HG02642 (cell line): Measurements from ENCODE around the gene CDC42EP5.

Experiments
- ATAC-seq: cut with Tn5 transposase; IDR thresholded peaks from one replicate; pipeline ENCODE4 v1.9.1; 2021; ENCODE audit warnings: mild to moderate bottlenecking; ENCODE audit not compliant: unreplicated experiment, poor library complexity

Gene CDC42EP5

GRCh38 chr19:54429545-54430227 lies 43.4 kb downstream of the CDC42EP5 start:
- ATAC-seq = no peak

GRCh38 chr19:54429176-54429495 lies 44.0 kb downstream of the CDC42EP5 start:
- ATAC-seq = no peak

DNA sequence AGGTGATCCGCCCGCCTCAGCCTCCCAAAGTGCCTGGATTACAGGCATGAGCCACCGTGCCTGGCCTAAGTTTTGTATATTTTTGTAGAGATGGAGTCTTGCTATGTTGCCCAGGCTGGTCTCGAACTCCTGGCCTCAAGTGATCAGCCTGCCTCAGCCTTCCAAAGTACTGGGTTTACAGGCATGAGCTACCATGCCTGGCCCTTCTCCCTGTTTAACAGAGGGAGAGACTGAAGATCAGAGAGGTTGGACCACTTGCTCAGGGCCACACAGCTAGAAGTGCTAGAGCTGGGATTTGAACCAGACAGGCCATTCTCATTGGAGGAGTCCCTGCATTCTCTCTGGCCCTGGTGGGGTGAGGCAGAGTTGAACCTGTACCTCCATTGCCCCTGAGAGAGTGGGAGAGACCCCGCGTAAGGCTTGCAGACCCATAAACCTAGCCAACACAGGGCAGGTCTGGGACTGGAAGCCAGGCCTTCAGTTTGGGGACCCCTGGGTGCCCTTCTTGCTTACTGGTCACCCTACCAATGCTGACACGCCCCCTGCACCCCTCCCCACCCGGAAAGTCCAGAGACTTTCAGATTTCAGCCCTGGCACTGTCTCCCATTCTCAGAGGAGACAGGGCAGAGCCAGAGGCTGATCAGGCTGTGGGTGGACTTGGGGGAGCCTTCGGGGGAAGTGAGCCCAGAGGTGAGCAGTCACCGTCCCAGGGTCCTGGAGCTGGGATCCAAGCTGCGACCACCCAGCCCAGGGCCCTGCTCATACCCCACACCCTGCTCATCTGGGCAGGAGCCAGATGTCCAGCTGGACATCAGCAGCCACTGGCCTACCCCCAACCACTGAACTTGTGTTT lies 44.5 kb downstream of the CDC42EP5 start:
- no peak for ATAC-seq

GRCh38 chr19:54427586-54427985 lies 45.5 kb downstream of the CDC42EP5 start:
- ATAC-seq = no peak

- ATAC-seq = no peak
These were observed 46.7 kb downstream of the CDC42EP5 start for GRCh38 chr19:54426291-54426931.

GRCh38 chr19:54425382-54425723 lies 47.7 kb downstream of the CDC42EP5 start:
- no peak for ATAC-seq

GRCh38 chr19:54424660-54425381 lies 48.3 kb downstream of the CDC42EP5 start:
- no peak for ATAC-seq

DNA sequence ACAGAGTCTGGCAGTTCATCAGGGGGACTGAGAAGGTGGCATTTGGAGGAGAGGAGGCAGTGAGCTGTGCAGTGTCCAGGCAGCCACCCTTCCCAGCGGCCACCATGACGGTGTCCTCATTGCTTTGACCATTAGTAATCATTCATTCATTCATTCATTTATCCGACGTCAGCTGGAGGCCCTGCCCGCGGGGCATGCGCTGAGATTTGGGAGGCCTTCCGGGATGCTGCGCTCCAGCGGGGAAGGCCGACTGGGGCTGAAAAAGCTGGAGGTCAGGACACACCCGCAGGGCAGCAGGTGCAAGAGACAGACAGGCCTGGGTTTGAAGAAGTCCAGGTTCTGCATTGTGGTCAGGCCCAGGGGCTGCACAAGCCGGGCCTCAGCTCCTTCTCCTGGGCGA lies 48.9 kb downstream of the CDC42EP5 start:
- no peak for ATAC-seq

GRCh38 chr19:54422136-54422535 lies 51.0 kb downstream of the CDC42EP5 start:
- ATAC-seq = no peak

DNA sequence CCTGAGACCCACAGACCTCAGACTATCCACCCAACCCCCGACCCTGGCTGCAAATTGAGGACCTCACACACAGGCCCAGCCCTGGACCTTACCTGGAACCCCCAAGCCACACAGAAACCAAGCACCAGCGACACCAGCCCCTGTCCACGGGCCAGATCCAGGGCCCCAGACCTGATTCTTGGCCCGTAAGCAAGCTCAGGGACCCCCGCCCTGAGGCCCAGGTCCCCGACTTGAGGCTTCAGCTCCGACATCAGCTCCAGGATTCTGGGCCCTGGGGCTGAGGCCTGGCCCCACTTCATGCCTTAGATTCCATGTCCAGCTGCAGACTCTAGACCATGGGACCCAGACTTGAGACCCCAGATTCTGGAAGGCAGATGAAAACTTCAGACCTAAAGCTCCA lies 51.6 kb downstream of the CDC42EP5 start:
- no peak for ATAC-seq

DNA sequence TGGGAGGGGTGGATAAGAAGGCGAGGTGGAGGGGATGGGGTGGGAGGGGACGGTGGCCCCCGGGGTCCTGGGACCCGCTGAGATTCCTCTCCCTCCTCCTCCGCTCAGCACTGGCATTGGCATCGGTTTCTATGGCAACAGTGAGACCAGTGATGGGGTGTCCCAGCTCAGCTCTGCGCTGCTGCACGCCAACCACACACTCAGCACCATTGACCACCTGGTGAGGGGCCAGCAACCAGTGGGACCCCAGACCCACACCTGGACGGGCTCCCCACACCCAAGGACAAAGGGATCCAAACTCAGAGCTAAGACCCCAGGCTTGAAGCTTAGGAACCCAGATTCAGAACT lies 52.0 kb downstream of the CDC42EP5 start:
- ATAC-seq = no peak

DNA sequence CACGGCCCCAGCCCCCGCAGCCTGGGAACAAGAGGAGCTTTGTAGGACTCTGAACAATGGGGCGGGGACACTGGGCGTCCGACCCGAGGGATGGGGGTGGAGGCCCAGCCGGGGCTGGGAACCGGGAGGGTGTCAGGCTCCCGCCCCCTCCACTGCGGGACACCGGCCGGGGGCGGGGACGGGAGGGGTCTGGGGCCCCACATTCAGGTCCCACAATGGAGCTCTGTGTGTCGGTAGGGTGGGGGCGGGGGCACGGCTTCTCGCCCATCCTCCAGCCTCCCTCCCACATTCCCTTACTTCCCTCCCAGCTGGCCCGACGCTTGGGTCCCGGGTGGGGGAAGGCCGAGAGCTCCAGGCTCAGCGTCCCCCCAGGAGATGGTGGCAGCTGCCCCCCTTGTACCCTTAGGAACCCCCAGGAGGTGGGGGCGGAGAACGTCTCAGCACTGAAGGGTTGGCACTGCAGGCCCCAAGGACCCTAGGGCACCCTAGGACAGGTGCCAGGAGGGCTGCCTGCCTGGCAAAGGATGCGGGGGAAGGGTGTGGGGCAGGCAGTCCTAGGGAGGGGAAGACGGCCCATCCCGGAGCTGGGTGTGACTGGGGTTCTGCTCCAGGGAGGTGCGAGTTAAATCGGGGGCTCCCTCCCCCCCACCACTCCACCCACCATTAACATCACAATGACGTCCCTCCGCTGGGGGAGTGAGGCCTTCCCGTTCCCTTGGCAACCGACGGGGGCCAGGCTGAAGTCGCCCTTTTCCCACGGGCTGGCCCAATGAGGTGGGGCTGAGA lies 52.5 kb downstream of the CDC42EP5 start:
- ATAC-seq = no peak

- no peak for ATAC-seq
These were observed 53.1 kb downstream of the CDC42EP5 start for GRCh38 chr19:54420068-54420382.

DNA sequence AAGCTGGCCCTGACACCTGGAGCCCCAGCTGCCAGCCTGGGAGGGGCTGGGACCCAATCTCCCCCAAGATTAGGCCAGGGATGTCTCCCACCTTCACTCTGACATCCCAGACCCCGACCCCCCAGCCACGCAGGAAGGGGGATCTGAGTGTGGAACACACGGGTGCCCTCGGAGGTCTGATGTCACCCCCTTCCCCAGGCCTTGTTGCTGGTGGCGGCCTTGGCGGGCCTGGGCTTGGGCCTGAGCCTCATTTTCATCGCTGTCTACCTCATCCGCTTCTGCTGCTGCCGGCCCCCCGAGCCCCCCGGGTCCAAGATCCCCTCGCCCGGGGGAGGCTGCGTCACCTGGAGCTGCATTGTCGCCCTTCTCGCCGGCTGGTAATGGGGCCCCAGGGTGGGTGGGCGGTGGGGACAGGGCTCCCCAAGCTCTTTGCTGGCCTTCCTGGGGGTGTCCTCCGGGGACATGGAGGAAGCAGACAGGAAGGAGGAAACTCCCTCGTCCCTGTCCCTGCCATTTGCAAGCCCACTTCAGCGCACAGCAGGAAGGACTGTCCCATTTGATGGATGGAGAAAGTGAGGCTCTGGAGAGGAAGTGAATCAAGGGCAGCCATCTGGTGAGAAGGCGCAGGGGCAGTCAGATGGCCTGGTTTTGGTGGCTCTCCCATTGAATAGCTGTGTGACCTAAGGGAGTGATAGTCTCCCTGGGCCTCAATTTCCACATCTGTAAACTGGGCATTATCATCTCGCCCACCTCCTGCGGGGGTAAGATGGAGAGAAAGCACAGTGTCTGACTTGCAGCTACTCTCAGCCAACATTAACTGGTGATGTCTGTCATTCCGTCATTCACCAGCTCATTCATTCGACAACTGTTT lies 53.9 kb downstream of the CDC42EP5 start:
- ATAC-seq = no peak

- no peak for ATAC-seq
These were observed 54.8 kb downstream of the CDC42EP5 start for GRCh38 chr19:54418030-54418929.

- ATAC-seq = no peak
These were observed 56.2 kb downstream of the CDC42EP5 start for GRCh38 chr19:54416695-54417491.

DNA sequence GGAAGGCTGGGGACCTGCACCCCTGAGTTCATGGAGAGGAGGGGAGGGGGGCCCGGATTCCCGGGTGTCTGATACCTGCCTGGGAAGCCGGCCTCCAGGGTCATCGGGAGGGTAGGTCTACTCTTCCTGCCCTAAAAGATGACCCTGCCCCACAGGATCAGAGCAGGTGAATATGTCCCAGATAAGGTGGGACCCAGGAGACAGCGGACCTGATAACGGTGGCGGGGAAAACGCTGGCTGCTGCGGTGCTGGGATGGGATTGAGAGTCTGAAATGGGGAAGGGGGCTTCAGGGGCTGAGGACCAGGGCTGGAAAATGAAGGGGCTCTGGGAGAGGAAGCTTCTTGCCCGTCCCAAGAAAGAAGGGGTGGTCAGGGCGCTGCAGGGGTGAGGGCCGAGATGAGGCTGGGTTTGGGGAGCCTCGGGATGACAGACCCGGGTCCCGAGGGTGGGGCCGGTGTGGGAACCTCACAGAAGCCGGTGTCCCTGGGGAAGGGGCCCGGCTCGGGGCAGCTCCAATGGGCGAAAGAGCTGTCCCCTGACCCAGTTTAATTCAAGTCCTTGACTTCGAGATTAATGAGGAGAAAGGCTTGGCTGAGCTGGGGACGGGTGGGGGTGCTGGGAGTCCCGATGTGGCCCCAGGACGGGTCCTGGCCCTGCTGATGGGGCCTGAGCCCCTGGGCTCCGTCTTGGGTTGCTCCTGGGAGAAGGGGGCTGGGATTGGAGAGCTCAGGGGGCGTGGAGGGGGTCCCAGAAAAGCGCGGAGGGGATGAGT lies 57.0 kb downstream of the CDC42EP5 start:
- no peak for ATAC-seq
